ENCODE data around the gene GAS2L1. TPM values are rescaled to one million over a fixed set of nuclear protein-coding genes. Genes with fewer than 3 reads are reported as not detected.
A peak's percentile ranks its signal among the peaks of the same experiment; 100 is the strongest.

The GAS2L1 gene
- total RNA-seq, 1 experiment from 2014 or later, result 8.0 TPM

DNA sequence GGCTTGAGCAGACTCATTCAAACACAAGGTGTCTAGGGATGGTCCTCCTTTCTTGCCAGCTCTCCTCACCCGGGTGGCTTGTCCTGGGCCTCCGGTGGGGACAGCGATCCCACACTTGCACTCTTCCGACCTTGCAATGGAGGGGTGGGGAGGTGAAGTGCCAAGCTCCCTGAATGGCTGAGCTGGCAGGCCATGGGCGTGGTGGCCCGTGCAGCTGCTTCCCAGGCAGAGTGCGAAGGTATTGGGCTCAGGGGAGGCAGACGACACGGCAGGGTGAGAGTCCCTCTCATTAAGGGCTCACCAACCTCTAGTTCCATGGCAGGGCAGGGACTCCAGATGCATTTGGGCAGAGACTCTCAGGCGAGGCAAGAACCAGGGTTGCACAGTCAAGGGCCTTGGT is 20.0 kb downstream of the GAS2L1 start:
- Histone ChIP-seq H3K9ac (ENCODE audit: extremely low read depth, insufficient read length, low read length) (no peak overlapping the region), H2BK20ac (ENCODE audit: low read depth, low read length, poor library complexity, severe bottlenecking) (no peak overlapping the region), H2AK5ac (ENCODE audit: insufficient read length, low read length) (no peak overlapping the region), H3K27me3 (ENCODE audit: insufficient read depth, low read length) (no peaks in the 10 kb centered on the region), H3K4me2 (ENCODE audit: insufficient read depth, insufficient read length, low read length) (no peak overlapping the region), H2AFZ (ENCODE audit: low read length) (no peak overlapping the region), H3T11ph (ENCODE audit: low read length) (no peak overlapping the region), H3K9me3 (ENCODE audit: control insufficient read depth, low read depth, low read length) (no peaks in the 10 kb centered on the region), H3K4me1 (ENCODE audit: insufficient read depth, low read length) (no peaks in the 10 kb centered on the region), H3K23ac (ENCODE audit: insufficient read length, low read depth, low read length) (no peak overlapping the region), H3K56ac (ENCODE audit: insufficient read length, low read depth, low read length) (no peak overlapping the region), H2BK5ac (ENCODE audit: insufficient read length, low read length) (no peak overlapping the region), H2BK15ac (ENCODE audit: low read depth, low read length) (no peak overlapping the region), H2BK120ac (ENCODE audit: low read depth, low read length, poor library complexity, severe bottlenecking) (no peak overlapping the region), H4K8ac (replicated peaks; ENCODE audit: insufficient read length, low read depth, low read length) (no peak overlapping the region), H3K79me2 (ENCODE audit: insufficient read depth, low read length) (no peaks in the 10 kb centered on the region), H3K4ac (ENCODE audit: low read depth, low read length) (no peak overlapping the region), H4K20me1 (ENCODE audit: control insufficient read depth, insufficient read depth, insufficient read length) (no peaks in the 10 kb centered on the region), H3K27ac (ENCODE audit: insufficient read length, low read depth, low read length) (no peak overlapping the region), H3K14ac (ENCODE audit: insufficient read depth, low read length) (no peak overlapping the region), H3K23me2 (ENCODE audit: insufficient read length, low read depth, low read length, poor library complexity, severe bottlenecking) (no peaks in the 10 kb centered on the region), H4K91ac (ENCODE audit: insufficient read length, low read depth, low read length) (no peak overlapping the region), H4K5ac (ENCODE audit: insufficient read length, low read depth, low read length) (no peak overlapping the region), H3K79me1 (ENCODE audit: insufficient read depth, low read depth, low read length, poor library complexity, severe bottlenecking) (no peaks in the 10 kb centered on the region), H3K18ac (ENCODE audit: insufficient read length, low read depth, low read length) (no peak overlapping the region), H2BK12ac (ENCODE audit: insufficient read length, low read depth, low read length) (no peak overlapping the region)
- DNase-seq, result no peak
- Mint-ChIP-seq H3K9me3 (no peaks in the 10 kb centered on the region), H3K4me1 (peaks cover 2 to 3% of the 10 kb centered on the region in 2 experiments; a peak in 2 of 4 replicates), H3K27me3 (ENCODE audit: low read depth) (no peaks in the 10 kb centered on the region), H3K27ac (peak overlapping the region in 1 of 3 experiments; percentile 75; a peak in 1 of 7 replicates), H3K36me3 (ENCODE audit: insufficient read depth in 1 of 3, low read depth in 3 of 3) (peaks cover 3 to 20% (median 20%) of the 10 kb centered on the region in 3 experiments; a peak in 5 of 7 replicates), H3K4me3 (no peak overlapping the region)
- no CpG with 5 or more reads among the region's 10 CpGs for WGBS (ENCODE audit: extremely low coverage, insufficient read length, low lambda C conversion rate)
- TF ChIP-seq, protein P1, sequence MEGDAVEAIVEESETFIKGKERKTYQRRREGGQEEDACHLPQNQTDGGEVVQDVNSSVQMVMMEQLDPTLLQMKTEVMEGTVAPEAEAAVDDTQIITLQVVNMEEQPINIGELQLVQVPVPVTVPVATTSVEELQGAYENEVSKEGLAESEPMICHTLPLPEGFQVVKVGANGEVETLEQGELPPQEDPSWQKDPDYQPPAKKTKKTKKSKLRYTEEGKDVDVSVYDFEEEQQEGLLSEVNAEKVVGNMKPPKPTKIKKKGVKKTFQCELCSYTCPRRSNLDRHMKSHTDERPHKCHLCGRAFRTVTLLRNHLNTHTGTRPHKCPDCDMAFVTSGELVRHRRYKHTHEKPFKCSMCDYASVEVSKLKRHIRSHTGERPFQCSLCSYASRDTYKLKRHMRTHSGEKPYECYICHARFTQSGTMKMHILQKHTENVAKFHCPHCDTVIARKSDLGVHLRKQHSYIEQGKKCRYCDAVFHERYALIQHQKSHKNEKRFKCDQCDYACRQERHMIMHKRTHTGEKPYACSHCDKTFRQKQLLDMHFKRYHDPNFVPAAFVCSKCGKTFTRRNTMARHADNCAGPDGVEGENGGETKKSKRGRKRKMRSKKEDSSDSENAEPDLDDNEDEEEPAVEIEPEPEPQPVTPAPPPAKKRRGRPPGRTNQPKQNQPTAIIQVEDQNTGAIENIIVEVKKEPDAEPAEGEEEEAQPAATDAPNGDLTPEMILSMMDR (conservative IDR thresholded peaks at IDR 0.05), result no peak
